K562 (cell line): ENCODE data around the gene DLGAP1. TPM values are rescaled to one million over a fixed set of nuclear protein-coding genes. Genes with fewer than 3 reads are reported as not detected.

Source experiments
- ADNP ChIP-seq: fragments of 200-800 bp; sonication (Bioruptor generic); IDR thresholded peaks from 2 replicates; pipeline ENCODE4 v1.6.1; 2016; ENCODE audit warnings: missing genetic modification characterization, missing compliant biosample characterization
- C11orf30 ChIP-seq: fragments of 450-650 bp; IDR thresholded peaks from 2 replicates; pipeline ENCODE4 v1.6.1; 2016; ENCODE audit warnings: low read depth, mild to moderate bottlenecking
- CBFA2T3 ChIP-seq: fragments of 450-650 bp; IDR thresholded peaks from 2 replicates; pipeline ENCODE4 v1.6.1; 2017
- CBX3 ChIP-seq, 2 experiments: IDR thresholded peaks; 1 replicate in 1 of 2; 2 replicates in 1 of 2; pipeline ENCODE4 v1.6.1; 2012; ENCODE audit warnings: inconsistent platforms in 2 of 2, low read length in 2 of 2, borderline replicate concordance in 1 of 2, control low read depth in 1 of 2
- E2F3 ChIP-seq: fragments of 250-450 bp; sonication (Bioruptor Pico); IDR thresholded peaks from 2 replicates; pipeline ENCODE4 v1.4.0; 2020; ENCODE audit warnings: mild to moderate bottlenecking
- EWSR1 ChIP-seq: fragments of 450-650 bp; IDR thresholded peaks from 2 replicates; pipeline ENCODE4 v1.6.1; 2018; ENCODE audit warnings: borderline replicate concordance, mild to moderate bottlenecking, low read depth, moderate library complexity; ENCODE audit not compliant: partially characterized antibody
- HLTF ChIP-seq: fragments of 450-650 bp; IDR thresholded peaks from 2 replicates; pipeline ENCODE4 v1.6.1; 2016
- KLF16 ChIP-seq: IDR thresholded peaks from 2 replicates; pipeline ENCODE4 v1.6.1; 2016; ENCODE audit warnings: antibody characterized with exemption
- MAFF ChIP-seq: IDR thresholded peaks from 2 replicates; pipeline ENCODE4 v1.6.1; 2012; ENCODE audit warnings: low read length, improper control_type of control experiment
- MCM7 ChIP-seq, 2 experiments: fragments of 450-650 bp; IDR thresholded peaks; 2 replicates each; pipeline ENCODE4 v1.6.1; 2016 to 2018
- MLLT1 ChIP-seq, 2 experiments: fragments of 450-650 bp; IDR thresholded peaks; 2 replicates each; pipeline ENCODE4 v1.6.1; 2016
- MTA1 ChIP-seq: fragments of 450-650 bp; IDR thresholded peaks from 2 replicates; pipeline ENCODE4 v1.6.1; 2017; ENCODE audit warnings: borderline replicate concordance
- NR2C1 ChIP-seq, 2 experiments: fragments of 450-650 bp; IDR thresholded peaks; 2 replicates each; pipeline ENCODE4 v1.6.1; 2017; ENCODE audit warnings: mild to moderate bottlenecking in 2 of 2, antibody characterized with exemption in 1 of 2, inconsistent platforms in 1 of 2, missing compliant biosample characterization in 1 of 2, missing genetic modification characterization in 1 of 2
- NR2C2 ChIP-seq, 2 experiments: fragments of 200-800 bp in 1 of 2; sonication (Bioruptor generic) in 1 of 2; sonication (generic) in 1 of 2; formaldehyde crosslinking in 1 of 2; IDR thresholded peaks; 2 replicates each; pipeline versions ENCODE4 v1.6.1 to v1.8.0; 2016 to 2022; ENCODE audit warnings: mild to moderate bottlenecking in 1 of 2, missing compliant biosample characterization in 1 of 2, missing genetic modification characterization in 1 of 2, missing genetic modification reagents in 1 of 2
- RBM17 ChIP-seq: fragments of 200-400 bp; formaldehyde crosslinking; IDR thresholded peaks from 2 replicates; pipeline ENCODE4 v1.6.1; 2017; ENCODE audit warnings: low read depth, mild to moderate bottlenecking, low read length, borderline replicate concordance
- ZBTB49 ChIP-seq: sonication (generic); formaldehyde crosslinking; IDR thresholded peaks from 2 replicates; pipeline ENCODE4 v1.8.0; 2022; ENCODE audit warnings: missing genetic modification reagents, mild to moderate bottlenecking, borderline replicate concordance
- ZNF124 ChIP-seq: sonication (generic); formaldehyde crosslinking; IDR thresholded peaks from 2 replicates; pipeline ENCODE4 v1.8.1; 2022; ENCODE audit warnings: missing genetic modification reagents
- ZNF232 ChIP-seq: sonication (generic); formaldehyde crosslinking; IDR thresholded peaks from 2 replicates; pipeline ENCODE4 v1.8.0; 2022; ENCODE audit warnings: mild to moderate bottlenecking, missing genetic modification reagents
- ZNF444 ChIP-seq: fragments of 250-450 bp; sonication (Bioruptor Pico); IDR thresholded peaks from 2 replicates; pipeline ENCODE4 v1.4.0; 2020; ENCODE audit warnings: mild to moderate bottlenecking, moderate library complexity
- ZSCAN32 ChIP-seq: fragments of 450-650 bp; formaldehyde crosslinking; IDR thresholded peaks from 2 replicates; pipeline ENCODE4 v1.4.0; 2020; ENCODE audit warnings: mild to moderate bottlenecking, moderate library complexity
- polyA plus RNA-seq, 8 experiments: library from polyadenylated mRNA; depleted of rRNA in 4 of 8; stranded (reverse) in 5 of 8; unstranded in 3 of 8; fragments of >200 nt; fragmentation: Nextera tagmentation in 2 of 8; fragmentation: Illumina TruSeq in 1 of 8; extraction: Ambion mirVana in 2 of 8; extraction: Trizol in 1 of 8; gene quantifications; 2 replicates each; pipeline versions ENCODE4 v1.2.1 to v1.2.3, GENCODE V29; 2011 to 2014; ENCODE audit warnings: inconsistent platforms in 1 of 8, missing spikeins in 1 of 8
- total RNA-seq, 7 experiments: library from RNA; depleted of rRNA in 6 of 7; stranded (reverse); fragments of >200 nt in 6 of 7; fragmentation: Illumina TruSeq in 2 of 7; extraction: Trizol in 2 of 7; gene quantifications; 2 replicates each; pipeline versions ENCODE4 v1.2.1 to v1.2.3, GENCODE V29; 2011 to 2021; ENCODE audit warnings: low replicate concordance in 1 of 7
- TF ChIP-seq, protein P1 (sequence below): fragments of 250-450 bp; sonication (Bioruptor Pico); IDR thresholded peaks from 2 replicates; pipeline ENCODE4 v1.8.0; 2021; ENCODE audit warnings: mild to moderate bottlenecking, moderate library complexity
- TF ChIP-seq, protein P2 (sequence below): sonication (generic); formaldehyde crosslinking; IDR thresholded peaks from 2 replicates; pipeline ENCODE4 v1.8.0; 2023; ENCODE audit warnings: mild to moderate bottlenecking, missing genetic modification reagents

Gene DLGAP1
- total and polyA plus RNA-seq, 9 of the 15 experiments (the other 6 are each of a cell fraction or from before 2014, with no cell fraction given) = 0.04 to 0.22 (median 0.08) TPM

- TF ChIP-seq ZNF444 (CRISPR knock-in tag) (no peak), E2F3 (CRISPR knock-in tag) (peak; percentile 92), NR2C2 (CRISPR knock-in tag; IDR thresholded peaks at IDR 0.05) (peak; percentile 94), NR2C2 (tag; IDR thresholded peaks at IDR 0.05) (peak; percentile 95), NR2C1 (IDR thresholded peaks at IDR 0.05) (no peak), NR2C1 (tag; IDR thresholded peaks at IDR 0.05) (peak; percentile 92), HLTF (0 out of 2 replicates have a peak, but pooled peaks have one; percentile 25), ADNP (tag) (no peak), CBX3 (IDR thresholded peaks at IDR 0.05; ENCODE audit: borderline replicate concordance in 1 of 2, low read length in 2 of 2) (peak in 1 of 2 experiments; percentile 81; a peak in 1 of 3 replicates), CBFA2T3 (no peak), RBM17 (no peak), KLF16 (no peak), ZSCAN32 (CRISPR knock-in tag) (peak; percentile 60; the same call in 1 of the 2 replicates), C11orf30 (no peak), EWSR1 (no peak), MTA1 (peak; percentile 82), ZNF232 (CRISPR knock-in tag) (no peak), ZBTB49 (CRISPR knock-in tag) (no peak), ZNF124 (CRISPR knock-in tag) (no peak), MAFF (peak; percentile 75), MLLT1 (IDR thresholded peaks at IDR 0.05) (no peak), MCM7 (IDR thresholded peaks at IDR 0.05) (no peak)
- TF ChIP-seq, protein P1, sequence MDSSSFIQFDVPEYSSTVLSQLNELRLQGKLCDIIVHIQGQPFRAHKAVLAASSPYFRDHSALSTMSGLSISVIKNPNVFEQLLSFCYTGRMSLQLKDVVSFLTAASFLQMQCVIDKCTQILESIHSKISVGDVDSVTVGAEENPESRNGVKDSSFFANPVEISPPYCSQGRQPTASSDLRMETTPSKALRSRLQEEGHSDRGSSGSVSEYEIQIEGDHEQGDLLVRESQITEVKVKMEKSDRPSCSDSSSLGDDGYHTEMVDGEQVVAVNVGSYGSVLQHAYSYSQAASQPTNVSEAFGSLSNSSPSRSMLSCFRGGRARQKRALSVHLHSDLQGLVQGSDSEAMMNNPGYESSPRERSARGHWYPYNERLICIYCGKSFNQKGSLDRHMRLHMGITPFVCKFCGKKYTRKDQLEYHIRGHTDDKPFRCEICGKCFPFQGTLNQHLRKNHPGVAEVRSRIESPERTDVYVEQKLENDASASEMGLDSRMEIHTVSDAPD (CRISPR knock-in tag) = no peak
- TF ChIP-seq, protein P2, sequence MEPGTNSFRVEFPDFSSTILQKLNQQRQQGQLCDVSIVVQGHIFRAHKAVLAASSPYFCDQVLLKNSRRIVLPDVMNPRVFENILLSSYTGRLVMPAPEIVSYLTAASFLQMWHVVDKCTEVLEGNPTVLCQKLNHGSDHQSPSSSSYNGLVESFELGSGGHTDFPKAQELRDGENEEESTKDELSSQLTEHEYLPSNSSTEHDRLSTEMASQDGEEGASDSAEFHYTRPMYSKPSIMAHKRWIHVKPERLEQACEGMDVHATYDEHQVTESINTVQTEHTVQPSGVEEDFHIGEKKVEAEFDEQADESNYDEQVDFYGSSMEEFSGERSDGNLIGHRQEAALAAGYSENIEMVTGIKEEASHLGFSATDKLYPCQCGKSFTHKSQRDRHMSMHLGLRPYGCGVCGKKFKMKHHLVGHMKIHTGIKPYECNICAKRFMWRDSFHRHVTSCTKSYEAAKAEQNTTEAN = no peak
Measured at GRCh38 chr18:3623769-3624545, 831.1 kb downstream of the DLGAP1 start (continued).
